Heart left ventricle (tissue), 13 donors: ENCODE data around the gene PRKACG.

Experiments used
- CTCF ChIP-seq, 12 donors: fragments of 200-600 bp; sonication (generic) in 4 of 12; IDR thresholded peaks; one replicate each; pipeline versions ENCODE4 v1.5.0 to v1.8.0; 2018 to 2022; ENCODE audit warnings: antibody characterized with exemption in 12 of 12, mild to moderate bottlenecking in 5 of 12
- POLR2A ChIP-seq, 2 donors: fragments of 450-650 bp; IDR thresholded peaks; one replicate each; pipeline ENCODE4 v1.6.1; 2017; ENCODE audit warnings: antibody characterized with exemption in 2 of 2, mild to moderate bottlenecking in 2 of 2, moderate library complexity in 2 of 2
- donor health status: ischemic (EF 13 %, LVEDD 7.1; RV severe dilation, severe dysfunction).
- donor health status: DM: no; HTN: yes; CAD: no.
- donor health status: DM: no; HTN: no; CAD: no.
- donor health status: ischemic (EF 25% LVEDD 6.9; RV normal size, moderate dysfunction).
- donor health status: ischemic (EF 25% LVEDD 5.7; RV mildly dilated, moderate dysfunction).
- donor health status: ischemic (EF 35%, LVEDD 5.7; RV mildly dilated, moderate dysfunction).
- donor health status: nonischemic (EF 11% LVEDD 7.7; RV severe dilation, severe dysfunction).
- donor health status: DM: yes; HTN: yes; CAD: no.
- donor health status: PGD.
- donor health status: ischemic (EF 29% LVEDD 5.4; RV normal size, mild dysfunction).
- donor health status: nonischemic (EF 23%, LVEDD 6.1; RV moderate dilation, normal function).

- TF ChIP-seq CTCF (IDR thresholded peaks at IDR 0.05) (no peak), POLR2A (IDR thresholded peaks at IDR 0.05) (no peak)
These were observed 15.6 kb upstream of the PRKACG start for GRCh38 chr9:69029535-69029934.
